IMR-90 (cell line): ENCODE data around the gene SPTBN5. TPM values are rescaled to one million over a fixed set of nuclear protein-coding genes. Genes with fewer than 3 reads are reported as not detected.

Experiments used
- ATAC-seq: fragments of 200-7000 bp; cut with Tn5 transposase; 2 replicates; pipeline ENCODE4 v1.9.1; 2020; ENCODE audit warnings: low read depth, mild to moderate bottlenecking, moderate library complexity
- BruUV-seq: library from RNA; stranded (reverse); fragments of 400-500 nt; replicated peaks from 2 replicates; lab custom pipeline; 2021; lab: Mats Ljungman, UMichigan
- CTCF ChIA-PET: fragments of 300-600 bp; formaldehyde crosslinking; extraction: SDS; loops from one replicate; lab custom pipeline; 2021; ENCODE audit warnings: antibody characterized with exemption; lab: Yijun Ruan, JAX
- POLR2A ChIA-PET: fragments of 300-600 bp; sonication (Branson Sonifier 250); formaldehyde crosslinking; loops from one replicate; lab custom pipeline; 2022; ENCODE audit warnings: antibody characterized with exemption; ENCODE audit not compliant: unreplicated experiment; lab: Charles Lee
- DNase-seq: peaks from one replicate; pipeline ENCODE4 v3.0.0; 2013
- H2AFZ ChIP-seq: replicated peaks from 2 replicates; pipeline ENCODE3; 2013; ENCODE audit warnings: low read length, mild to moderate bottlenecking; ENCODE audit not compliant: poor library complexity
- H2AK5ac ChIP-seq: 2 replicates; pipeline ENCODE4 v1.6.1; 2013; ENCODE audit warnings: low read depth, low read length, inconsistent platforms
- H2AK9ac ChIP-seq: replicated peaks from 2 replicates; pipeline ENCODE3; 2013; ENCODE audit warnings: mild to moderate bottlenecking, low read depth, low read length, moderate library complexity; ENCODE audit not compliant: poor library complexity
- H2BK120ac ChIP-seq: 2 replicates; pipeline ENCODE4 v1.6.1; 2013; ENCODE audit warnings: low read depth, low read length, inconsistent platforms
- H2BK15ac ChIP-seq: 3 replicates; pipeline ENCODE4 v1.6.1; 2013; ENCODE audit warnings: low read depth, low read length, inconsistent platforms
- H2BK20ac ChIP-seq: 2 replicates; pipeline ENCODE4 v1.6.1; 2013; ENCODE audit warnings: low read depth, mild to moderate bottlenecking, inconsistent platforms, low read length, moderate library complexity
- H2BK5ac ChIP-seq: 2 replicates; pipeline ENCODE4 v1.6.1; 2013; ENCODE audit warnings: mild to moderate bottlenecking, low read depth, low read length, inconsistent platforms; ENCODE audit not compliant: poor library complexity, severe bottlenecking
- H3K14ac ChIP-seq: replicated peaks from 2 replicates; pipeline ENCODE4 v1.6.1; 2013; ENCODE audit warnings: low read depth, low read length, inconsistent platforms
- H3K18ac ChIP-seq: 2 replicates; pipeline ENCODE4 v1.6.1; 2013; ENCODE audit warnings: low read depth, low read length, control low read depth
- H3K23ac ChIP-seq: 2 replicates; pipeline ENCODE4 v1.6.1; 2013; ENCODE audit warnings: low read depth, low read length, inconsistent platforms
- H3K27ac ChIP-seq: 2 replicates; pipeline ENCODE4 v1.5.1; 2013; ENCODE audit warnings: mild to moderate bottlenecking, control low read depth, low read length; ENCODE audit not compliant: insufficient read depth
- H3K27me3 ChIP-seq: 2 replicates; pipeline ENCODE4 v1.6.1; 2013; ENCODE audit warnings: low read length; ENCODE audit not compliant: control insufficient read depth, insufficient read depth
- H3K36me3 ChIP-seq: 2 replicates; pipeline ENCODE4 v1.6.1; 2013; ENCODE audit warnings: low read length, mixed read lengths; ENCODE audit not compliant: control insufficient read depth, insufficient read depth
- H3K4ac ChIP-seq: 2 replicates; pipeline ENCODE4 v1.6.1; 2013; ENCODE audit warnings: low read depth, low read length, inconsistent platforms
- H3K4me1 ChIP-seq: 2 replicates; pipeline ENCODE4 v1.6.1; 2013; ENCODE audit warnings: low read length, mixed read lengths; ENCODE audit not compliant: control insufficient read depth, insufficient read depth
- H3K4me2 ChIP-seq: 2 replicates; pipeline ENCODE4 v1.6.1; 2013; ENCODE audit warnings: low read depth, mild to moderate bottlenecking, control low read depth, low read length, moderate library complexity
- H3K4me3 ChIP-seq: 2 replicates; pipeline ENCODE4 v1.5.1; 2013; ENCODE audit warnings: low read depth, mild to moderate bottlenecking, control low read depth, low read length, moderate library complexity; ENCODE audit not compliant: insufficient read depth
- H3K56ac ChIP-seq: 2 replicates; pipeline ENCODE4 v1.6.1; 2013; ENCODE audit warnings: low read length, inconsistent platforms; ENCODE audit not compliant: insufficient read depth; ENCODE audit errors: extremely low read depth
- H3K79me1 ChIP-seq, 2 experiments: 2 replicates each; pipeline ENCODE4 v1.6.1; 2013; ENCODE audit warnings: low read length in 2 of 2, inconsistent platforms in 1 of 2, low read depth in 1 of 2
- H3K9ac ChIP-seq: 2 replicates; pipeline ENCODE4 v1.6.1; 2013; ENCODE audit warnings: low read depth, low read length, control low read depth
- H3K9me1 ChIP-seq: 2 replicates; pipeline ENCODE4 v1.6.1; 2013; ENCODE audit warnings: low read length, inconsistent platforms; ENCODE audit not compliant: insufficient read depth
- H3K9me3 ChIP-seq: 2 replicates; pipeline ENCODE4 v1.6.1; 2013; ENCODE audit warnings: low read length; ENCODE audit not compliant: control insufficient read depth, insufficient read depth
- H4K20me1 ChIP-seq: 2 replicates; pipeline ENCODE4 v1.6.1; 2013; ENCODE audit warnings: low read length, inconsistent platforms; ENCODE audit not compliant: insufficient read depth
- H4K5ac ChIP-seq: 2 replicates; pipeline ENCODE4 v1.6.1; 2013; ENCODE audit warnings: mild to moderate bottlenecking, low read depth, low read length, control low read depth
- H4K8ac ChIP-seq, 2 experiments: 2 replicates each; pipeline ENCODE4 v1.6.1; 2013; ENCODE audit warnings: low read depth in 2 of 2, low read length in 2 of 2, control low read depth in 1 of 2, inconsistent platforms in 1 of 2
- H4K91ac ChIP-seq: 2 replicates; pipeline ENCODE4 v1.6.1; 2013; ENCODE audit warnings: low read depth, low read length, inconsistent platforms; ENCODE audit not compliant: insufficient read depth
- BHLHE40 ChIP-seq: fragments of 150-350 bp; IDR thresholded peaks from 2 replicates; pipeline ENCODE4 v1.6.1; 2016; ENCODE audit warnings: mild to moderate bottlenecking, low read depth, low read length
- CEBPB ChIP-seq: IDR thresholded peaks from 2 replicates; pipeline ENCODE4 v1.6.1; 2012; ENCODE audit warnings: low read depth, low read length, improper control_type of control experiment
- CTCF ChIP-seq: conservative IDR thresholded peaks from 2 replicates; pipeline ENCODE4 v1.5.1; 2012; ENCODE audit warnings: mild to moderate bottlenecking, low read depth, low read length, improper control_type of control experiment
- FOS ChIP-seq: fragments of 150-350 bp; IDR thresholded peaks from 2 replicates; pipeline ENCODE4 v1.6.1; 2016; ENCODE audit warnings: low read depth, low read length
- MXI1 ChIP-seq: IDR thresholded peaks from 2 replicates; pipeline ENCODE4 v1.6.1; 2012; ENCODE audit warnings: low read depth, mild to moderate bottlenecking, low read length, moderate library complexity, borderline replicate concordance
- RCOR1 ChIP-seq: IDR thresholded peaks from 2 replicates; pipeline ENCODE4 v1.6.1; 2012; ENCODE audit warnings: mild to moderate bottlenecking, low read length, improper control_type of control experiment; ENCODE audit not compliant: insufficient replicate concordance
- RFX5 ChIP-seq: IDR thresholded peaks from 2 replicates; pipeline ENCODE4 v1.8.0; 2012; ENCODE audit warnings: low read depth, mild to moderate bottlenecking, low read length, moderate library complexity
- SMC3 ChIP-seq: fragments of 150-350 bp; IDR thresholded peaks from 2 replicates; pipeline ENCODE4 v1.6.1; 2016; ENCODE audit warnings: low read depth, mild to moderate bottlenecking, antibody characterized with exemption, low read length, moderate library complexity
- USF2 ChIP-seq: fragments of 150-350 bp; IDR thresholded peaks from 2 replicates; pipeline ENCODE4 v1.6.1; 2017; ENCODE audit warnings: mild to moderate bottlenecking, antibody characterized with exemption, low read length, low read depth
- WGBS, 2 experiments: methylation state at CpG; one replicate each; pipeline versions ENCODE4 v1.1.5 to v1.1.7; 2013; ENCODE audit warnings: missing lambda C conversion rate in 2 of 2; ENCODE audit not compliant: insufficient read length in 1 of 2; ENCODE audit errors: extremely low coverage in 2 of 2; 5-methylcytosine and 5-hydroxymethylcytosine counted together
- dilution Hi-C: fragments of 300-500 bp; cut with HindIII; formaldehyde crosslinking; loops from one replicate; pipeline ENCODE4 v1.14.3; 2018; ENCODE audit warnings: low sequenced_read_pairs; ENCODE audit not compliant: unreplicated experiment
- in situ Hi-C: fragments of 300-500 bp; cut with MboI; formaldehyde crosslinking; loops from 3 replicates; pipeline ENCODE4 v1.14.3; 2019; ENCODE audit warnings: low sequenced_read_pairs, inconsistent platforms, mixed read lengths
- intact Hi-C: fragments of 100-400 bp; cut with micrococcal nuclease; formaldehyde crosslinking; loops from 2 replicates; pipeline ENCODE4 v1.10.0; 2022
- polyA plus RNA-seq, 3 experiments: library from polyadenylated mRNA; depleted of rRNA; stranded (reverse); fragments of >200 nt; gene quantifications; 2 replicates each; pipeline ENCODE4 v1.2.3, GENCODE V29; 2012; ENCODE audit warnings: low replicate concordance in 1 of 3
- total RNA-seq: library from RNA; depleted of rRNA; stranded (reverse); fragments of >200 nt; gene quantifications from 2 replicates; pipeline ENCODE4 v1.2.3, GENCODE V29; 2012

The SPTBN5 gene
- total and polyA plus RNA-seq, 2 of the 4 experiments (the other 2 are of a cell fraction), result under 0.01 to 0.38 TPM

- no peaks in the 10 kb centered on the region for H3K36me3 ChIP-seq
- WGBS, 2 experiments, result 60% methylated on average over 2 of the region's 15 CpGs; no CpG with 5 or more reads in 1 of the 2 experiments
- no peak overlapping the region for H3K4me2 ChIP-seq
- no peak overlapping the region for H4K5ac ChIP-seq
- CTCF ChIA-PET, result no interaction called here
- no peak overlapping the region for H3K4ac ChIP-seq
- peaks cover 35% of the 10 kb centered on the region for H3K27me3 ChIP-seq
- no peaks in the 10 kb centered on the region for H3K9me3 ChIP-seq
- no peak overlapping the region for H3K9ac ChIP-seq
- H4K8ac ChIP-seq, result no peak overlapping the region
- DNase-seq (no peak), ATAC-seq (no peak)
- POLR2A ChIA-PET, result no interaction called here
- H3K23ac ChIP-seq, result no peak overlapping the region
- no peak overlapping the region for H3K14ac ChIP-seq
- H3K18ac ChIP-seq, result no peak overlapping the region
- dilution Hi-C loops (no loop called here), intact Hi-C loops (no loop called here), in situ Hi-C loops (no loop called here)
- H3K27ac ChIP-seq, result no peak overlapping the region
- no peaks in the 10 kb centered on the region for H3K9me1 ChIP-seq
- H2BK15ac ChIP-seq, result no peak overlapping the region
- H3K56ac ChIP-seq, result no peak overlapping the region
- no peak overlapping the region for H2BK20ac ChIP-seq
- no peak overlapping the region for H4K91ac ChIP-seq
- no peak overlapping the region for H2AK9ac ChIP-seq
- no peaks in the 10 kb centered on the region for H3K4me1 ChIP-seq
- H4K20me1 ChIP-seq, result no peaks in the 10 kb centered on the region
- H2BK120ac ChIP-seq, result no peak overlapping the region
- no peak overlapping the region for H2BK5ac ChIP-seq
- no peak overlapping the region for H2AFZ ChIP-seq
- no peaks in the 10 kb centered on the region for H3K79me1 ChIP-seq
- no peak overlapping the region for H2AK5ac ChIP-seq
- TF ChIP-seq SMC3 (no peak), RCOR1 (no peak), USF2 (no peak), BHLHE40 (no peak), RFX5 (no peak), MXI1 (no peak), FOS (no peak), CTCF (no peak), CEBPB (no peak)
- no TSS peak for BruUV-seq
- no peak overlapping the region for H3K4me3 ChIP-seq
These were observed 35.1 kb downstream of the SPTBN5 start for GRCh38 chr15:41858756-41859155.
